Osteoblast (primary cell): ENCODE measurements around the gene MAS1. TPM values are rescaled to one million over a fixed set of nuclear protein-coding genes. Genes with fewer than 3 reads are reported as not detected.
"Not testable (repeated sequence)": the region's sequence is repeated elsewhere in the genome, so short reads cannot be mapped to it uniquely, and the experiment has no call there.

Experiments used
- DNase-seq: peaks from one replicate; pipeline ENCODE4 v3.0.0; 2011; ENCODE audit warnings: low spot score, mixed read lengths; ENCODE audit not compliant: insufficient read length; ENCODE audit errors: missing footprints
- H2AFZ ChIP-seq: 2 replicates; pipeline ENCODE4 v1.6.0; 2011; ENCODE audit warnings: mild to moderate bottlenecking, low read length
- H3K27ac ChIP-seq: 2 replicates; pipeline ENCODE4 v1.5.1; 2011; ENCODE audit warnings: mild to moderate bottlenecking, low read depth, low read length, moderate library complexity
- H3K27me3 ChIP-seq: 2 replicates; pipeline ENCODE4 v1.6.0; 2012; ENCODE audit warnings: mild to moderate bottlenecking, control low read depth, inconsistent platforms, low read length, moderate library complexity; ENCODE audit not compliant: insufficient read depth
- H3K36me3 ChIP-seq: 2 replicates; pipeline ENCODE4 v1.5.1; 2011; ENCODE audit warnings: mild to moderate bottlenecking, low read length, control low read depth, moderate library complexity; ENCODE audit not compliant: insufficient read depth
- H3K4me1 ChIP-seq: 2 replicates; pipeline ENCODE4 v1.5.1; 2011; ENCODE audit warnings: mild to moderate bottlenecking, low read length, control low read depth, moderate library complexity; ENCODE audit not compliant: insufficient read depth
- H3K4me2 ChIP-seq: 2 replicates; pipeline ENCODE4 v1.6.0; 2011; ENCODE audit warnings: mild to moderate bottlenecking, low read length; ENCODE audit not compliant: insufficient read depth
- H3K4me3 ChIP-seq: fragments of 200-600 bp; sonication (generic); 3 replicates; pipeline ENCODE4 v1.5.1; 2012; ENCODE audit warnings: mild to moderate bottlenecking, low read length, inconsistent platforms; ENCODE audit not compliant: insufficient read depth
- H3K79me2 ChIP-seq: 2 replicates; pipeline ENCODE4 v1.6.0; 2012; ENCODE audit warnings: mild to moderate bottlenecking, low read length, control low read depth, inconsistent platforms; ENCODE audit not compliant: insufficient read depth
- H3K9me3 ChIP-seq: 2 replicates; pipeline ENCODE4 v1.5.1; 2011; ENCODE audit warnings: low read depth, low read length, control low read depth
- H4K20me1 ChIP-seq: 2 replicates; pipeline ENCODE4 v1.6.0; 2012; ENCODE audit warnings: mild to moderate bottlenecking, low read length, control low read depth; ENCODE audit not compliant: insufficient read depth
- CTCF ChIP-seq: IDR thresholded peaks from 2 replicates; pipeline ENCODE4 v1.5.1; 2011; ENCODE audit warnings: mild to moderate bottlenecking, low read depth, low read length, moderate library complexity; ENCODE audit errors: extremely low read depth
- total RNA-seq: library from RNA; depleted of rRNA; stranded (reverse); fragments of >200 nt; gene quantifications from 2 replicates; pipeline ENCODE4 v1.2.3, GENCODE V29; 2012

MAS1 gene
- total RNA-seq, 1 donor: under 0.01 TPM

GRCh38 chr6:159916752-159917151 lies 26.0 kb downstream of the MAS1 start:
- H3K4me3 ChIP-seq: no peak overlapping the region
- TF ChIP-seq CTCF: no peak
- no peaks in the 10 kb centered on the region for H3K27me3 ChIP-seq
- no peak overlapping the region for H2AFZ ChIP-seq
- no peaks in the 10 kb centered on the region for H4K20me1 ChIP-seq
- no peak for DNase-seq
- H3K4me2 ChIP-seq: no peak overlapping the region
- no peaks in the 10 kb centered on the region for H3K9me3 ChIP-seq
- H3K27ac ChIP-seq: no peak overlapping the region
- no peaks in the 10 kb centered on the region for H3K36me3 ChIP-seq
- H3K79me2 ChIP-seq: no peaks in the 10 kb centered on the region
- peaks cover 11% of the 10 kb centered on the region for H3K4me1 ChIP-seq

DNA sequence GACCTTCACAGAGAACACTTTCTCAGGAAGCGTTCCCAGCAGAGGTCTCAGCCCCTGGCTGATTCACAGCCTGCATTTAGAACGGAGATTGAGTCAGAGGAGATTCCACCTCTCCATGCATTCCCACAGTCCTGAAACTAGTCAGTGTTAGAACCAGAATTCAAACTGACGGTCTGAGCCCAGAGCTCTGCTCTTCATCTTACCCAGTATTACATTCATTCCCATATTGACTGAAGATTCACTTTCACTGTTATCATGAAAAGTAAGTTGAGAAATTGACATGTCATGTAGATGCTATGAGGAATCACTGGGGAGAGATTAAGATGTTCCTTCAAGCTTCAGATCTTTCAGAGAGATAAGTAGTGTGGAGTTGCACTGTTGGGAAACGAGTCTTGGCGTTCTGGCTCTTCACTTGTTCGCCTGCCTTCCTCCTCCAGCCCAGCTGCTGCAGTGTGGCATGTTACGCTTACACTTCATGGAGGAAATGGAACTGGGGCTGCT lies 28.3 kb downstream of the MAS1 start:
- Histone ChIP-seq H3K79me2 (no peaks in the 10 kb centered on the region), H3K4me2 (peak overlapping the region; percentile 40)
- TF ChIP-seq CTCF: no peak

DNA sequence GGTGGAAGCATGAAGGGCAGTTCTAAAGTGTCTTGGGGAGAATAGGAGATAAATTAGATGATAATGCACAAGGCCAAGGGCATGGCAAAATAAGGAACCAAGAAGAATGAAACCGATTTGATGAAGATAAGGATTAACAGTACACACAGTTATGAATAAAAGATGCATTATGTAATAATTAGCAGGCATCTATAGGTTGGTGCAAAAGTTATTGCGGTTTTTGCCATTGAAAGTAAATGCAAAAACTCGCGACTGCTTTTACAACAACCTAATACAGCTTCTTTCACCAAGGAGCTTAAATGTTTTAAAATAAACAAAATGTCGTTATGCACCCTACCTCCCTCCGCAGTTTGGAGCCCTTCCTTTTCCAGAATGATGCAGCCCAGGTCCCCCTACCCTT lies 29.0 kb downstream of the MAS1 start:
- Histone ChIP-seq H3K4me1 (peaks cover 11% of the 10 kb centered on the region), H3K4me2 (no peak overlapping the region), H3K27me3 (no peaks in the 10 kb centered on the region), H2AFZ (no peak overlapping the region), H3K27ac (no peak overlapping the region), H3K9me3 (no peaks in the 10 kb centered on the region), H4K20me1 (no peaks in the 10 kb centered on the region), H3K36me3 (no peaks in the 10 kb centered on the region), H3K4me3 (no peak overlapping the region), H3K79me2 (no peaks in the 10 kb centered on the region)
- TF ChIP-seq CTCF: no peak
- no peak for DNase-seq

More for the DNA sequence above, 28.3 kb downstream of the MAS1 start:
- H4K20me1 ChIP-seq: no peaks in the 10 kb centered on the region
- no peaks in the 10 kb centered on the region for H3K27me3 ChIP-seq
- peaks cover 11% of the 10 kb centered on the region for H3K4me1 ChIP-seq
- no peak overlapping the region for H3K4me3 ChIP-seq
- H3K27ac ChIP-seq: peak overlapping the region; percentile 61
- H3K9me3 ChIP-seq: no peaks in the 10 kb centered on the region
- no peaks in the 10 kb centered on the region for H3K36me3 ChIP-seq
- DNase-seq: peak; percentile 84
- H2AFZ ChIP-seq: peak overlapping the region; percentile 55

GRCh38 chr6:159924150-159924549 lies 33.4 kb downstream of the MAS1 start:
- not testable (repeated sequence) for H3K36me3 ChIP-seq, DNase-seq, H3K4me1 ChIP-seq, H2AFZ ChIP-seq, H3K4me3 ChIP-seq, H3K27me3 ChIP-seq, H3K4me2 ChIP-seq, H4K20me1 ChIP-seq, H3K27ac ChIP-seq, H3K9me3 ChIP-seq, H3K79me2 ChIP-seq
